GM06990 (cell line): Measurements from ENCODE around the gene PIGM.

Experiments
- DNase-seq: peaks from one replicate; pipeline ENCODE4 v3.0.0-alpha.2; 2011; ENCODE audit not compliant: insufficient read length; ENCODE audit errors: extremely low read depth
- H3K27me3 ChIP-seq: replicated peaks from 2 replicates; pipeline ENCODE4 v1.6.0; 2011; ENCODE audit warnings: low read length; ENCODE audit not compliant: control insufficient read depth, insufficient read depth
- H3K36me3 ChIP-seq: 2 replicates; pipeline ENCODE4 v1.5.1; 2011; ENCODE audit warnings: low read length; ENCODE audit not compliant: control insufficient read depth, insufficient read depth
- H3K4me3 ChIP-seq: replicated peaks from 2 replicates; pipeline ENCODE4 v1.5.1; 2011; ENCODE audit warnings: low read depth, mild to moderate bottlenecking, control low read depth, low read length
- TF ChIP-seq, protein P1 (sequence below): IDR thresholded peaks from 2 replicates; pipeline ENCODE4 v1.5.1; 2011; ENCODE audit warnings: low read length, control low read depth, mild to moderate bottlenecking, inconsistent platforms; ENCODE audit not compliant: insufficient read depth, poor library complexity, severe bottlenecking

The PIGM gene

DNA sequence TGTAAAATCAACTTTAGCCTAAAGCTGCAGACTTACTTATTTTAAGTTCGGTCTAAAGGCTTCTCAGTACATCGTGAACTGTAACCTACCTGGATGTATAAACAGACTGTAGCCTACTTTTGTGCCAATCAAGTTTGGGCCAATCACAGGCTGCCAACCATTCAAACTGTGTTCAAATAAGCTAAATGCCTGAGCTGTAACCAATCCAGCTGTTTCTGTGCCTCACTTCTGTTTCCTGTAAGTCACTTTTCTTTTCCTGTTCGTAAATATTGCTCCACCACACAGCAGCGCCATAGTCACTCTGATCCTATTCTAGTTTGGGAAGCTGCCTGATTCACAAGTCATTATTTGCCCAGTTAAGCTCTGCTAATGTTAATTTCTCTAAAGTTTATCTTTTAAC is 40.3 kb downstream of the PIGM start:
- DNase-seq, result no peak

DNA sequence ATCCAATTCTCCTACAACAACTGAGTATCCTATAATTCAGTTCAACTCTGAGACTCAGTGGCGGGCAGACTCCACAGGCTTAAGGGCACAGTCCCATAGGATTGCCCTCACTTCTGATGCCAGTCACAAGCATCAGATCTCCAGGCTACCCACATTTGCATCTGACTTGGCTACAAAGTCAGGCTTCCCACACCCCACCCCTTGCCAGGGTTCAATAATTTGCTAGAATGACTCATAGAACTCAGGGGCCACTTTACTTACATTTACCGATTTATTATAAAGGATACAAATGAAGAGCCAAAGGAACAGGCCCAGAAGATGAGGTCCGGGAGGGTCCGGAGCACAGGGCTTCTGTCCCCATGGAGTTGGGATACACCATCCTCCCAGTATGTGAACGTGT is 41.8 kb downstream of the PIGM start:
- Histone ChIP-seq H3K4me3 (no peak overlapping the region), H3K27me3 (no peaks in the 10 kb centered on the region; the same call in 1 of the 2 replicates), H3K36me3 (no peaks in the 10 kb centered on the region)
- DNase-seq, result no peak
- TF ChIP-seq, protein P1, sequence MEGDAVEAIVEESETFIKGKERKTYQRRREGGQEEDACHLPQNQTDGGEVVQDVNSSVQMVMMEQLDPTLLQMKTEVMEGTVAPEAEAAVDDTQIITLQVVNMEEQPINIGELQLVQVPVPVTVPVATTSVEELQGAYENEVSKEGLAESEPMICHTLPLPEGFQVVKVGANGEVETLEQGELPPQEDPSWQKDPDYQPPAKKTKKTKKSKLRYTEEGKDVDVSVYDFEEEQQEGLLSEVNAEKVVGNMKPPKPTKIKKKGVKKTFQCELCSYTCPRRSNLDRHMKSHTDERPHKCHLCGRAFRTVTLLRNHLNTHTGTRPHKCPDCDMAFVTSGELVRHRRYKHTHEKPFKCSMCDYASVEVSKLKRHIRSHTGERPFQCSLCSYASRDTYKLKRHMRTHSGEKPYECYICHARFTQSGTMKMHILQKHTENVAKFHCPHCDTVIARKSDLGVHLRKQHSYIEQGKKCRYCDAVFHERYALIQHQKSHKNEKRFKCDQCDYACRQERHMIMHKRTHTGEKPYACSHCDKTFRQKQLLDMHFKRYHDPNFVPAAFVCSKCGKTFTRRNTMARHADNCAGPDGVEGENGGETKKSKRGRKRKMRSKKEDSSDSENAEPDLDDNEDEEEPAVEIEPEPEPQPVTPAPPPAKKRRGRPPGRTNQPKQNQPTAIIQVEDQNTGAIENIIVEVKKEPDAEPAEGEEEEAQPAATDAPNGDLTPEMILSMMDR, result no peak

More for the DNA sequence above, 40.3 kb downstream of the PIGM start:
- no peak overlapping the region for H3K4me3 ChIP-seq
- H3K27me3 ChIP-seq, result no peaks in the 10 kb centered on the region
- TF ChIP-seq, protein P1, result no peak
- no peaks in the 10 kb centered on the region for H3K36me3 ChIP-seq

DNA sequence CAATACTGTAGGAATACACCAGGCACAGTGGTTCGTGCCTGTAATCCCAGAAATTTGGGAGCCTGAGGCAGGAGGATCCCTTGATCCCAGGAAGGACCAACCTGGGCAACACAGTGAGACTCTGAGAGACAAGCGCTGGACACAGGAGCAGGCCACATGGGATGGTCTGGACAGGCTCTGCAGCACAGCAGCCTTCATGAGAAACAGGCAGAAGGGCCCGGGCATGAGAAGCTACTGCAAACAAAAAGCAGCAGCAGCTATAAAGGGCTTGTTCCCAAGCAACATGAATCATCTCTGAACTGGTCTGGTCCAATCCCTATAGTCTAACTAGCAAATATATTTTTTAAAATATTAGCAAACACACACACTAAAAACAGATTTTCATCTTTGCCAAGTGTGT is 42.2 kb downstream of the PIGM start:
- Histone ChIP-seq H3K4me3 (no peak overlapping the region), H3K27me3 (no peaks in the 10 kb centered on the region; the same call in 1 of the 2 replicates), H3K36me3 (no peaks in the 10 kb centered on the region)
- DNase-seq, result no peak
- TF ChIP-seq, protein P1, result no peak

DNA sequence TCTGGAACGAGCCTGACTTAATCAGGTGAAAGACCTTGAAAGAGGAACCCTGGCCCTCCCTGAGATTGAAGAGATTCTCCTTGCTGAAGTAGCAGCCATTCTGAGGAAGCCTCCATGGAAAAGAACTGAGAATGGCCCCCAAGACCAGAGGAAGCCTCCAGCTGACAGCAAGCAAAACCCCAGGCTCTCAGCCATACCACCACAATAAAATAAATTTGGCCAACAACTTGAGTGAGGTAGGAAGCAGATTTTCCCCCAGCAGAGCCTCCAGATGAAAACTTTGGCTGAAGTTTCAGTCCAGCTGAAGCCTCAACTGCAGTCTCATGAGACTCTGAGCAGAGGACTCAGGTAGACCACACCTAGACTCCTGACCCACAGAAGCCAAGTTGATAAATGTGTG is 43.8 kb downstream of the PIGM start:
- Histone ChIP-seq H3K27me3 (no peaks in the 10 kb centered on the region; the same call in 1 of the 2 replicates), H3K36me3 (no peaks in the 10 kb centered on the region), H3K4me3 (no peak overlapping the region)
- no peak for DNase-seq
- TF ChIP-seq, protein P1, result no peak

DNA sequence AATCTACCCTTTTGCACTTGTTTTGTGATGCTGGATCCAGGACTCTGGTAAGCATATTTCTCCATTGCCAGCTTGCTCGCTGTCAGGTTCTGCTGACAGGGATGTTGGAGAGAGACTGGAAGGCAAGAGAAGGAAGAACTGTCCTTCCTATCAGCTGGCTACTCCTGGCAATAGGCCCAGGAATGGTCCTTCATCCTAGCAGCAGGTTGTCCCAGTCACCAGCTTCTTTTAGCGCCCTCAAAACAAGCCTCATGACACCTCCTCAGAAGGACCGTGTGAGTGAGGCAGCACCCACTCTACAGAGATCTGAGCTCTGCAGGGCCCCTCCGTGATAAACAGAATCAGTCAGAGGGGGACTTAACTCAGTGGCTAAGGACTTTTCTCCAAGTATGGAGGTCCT is 44.6 kb downstream of the PIGM start:
- no peak for DNase-seq
- no peak overlapping the region for H3K4me3 ChIP-seq
- H3K36me3 ChIP-seq, result no peaks in the 10 kb centered on the region
- TF ChIP-seq, protein P1, result no peak
- H3K27me3 ChIP-seq, result no peaks in the 10 kb centered on the region; the same call in 1 of the 2 replicates

DNA sequence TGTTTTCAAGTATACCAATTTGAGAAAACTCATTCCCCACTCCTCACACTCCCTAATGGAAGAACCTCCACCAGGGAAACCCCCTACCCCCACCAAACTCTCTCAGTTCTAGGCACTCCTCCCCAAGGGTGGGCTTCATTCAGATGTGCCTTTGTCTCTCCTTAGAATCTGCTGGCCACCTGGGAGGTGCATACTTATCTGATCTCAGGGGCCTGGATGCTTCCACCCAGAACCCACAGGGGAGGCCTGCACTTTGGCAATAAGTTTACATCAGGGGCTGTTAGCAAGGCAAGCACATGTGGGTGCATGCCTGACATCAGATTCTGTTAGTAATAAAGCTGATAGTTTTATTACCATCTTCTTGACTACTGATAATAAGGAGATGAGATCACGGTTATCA is 45.3 kb downstream of the PIGM start:
- Histone ChIP-seq H3K36me3 (no peaks in the 10 kb centered on the region), H3K4me3 (no peak overlapping the region), H3K27me3 (no peaks in the 10 kb centered on the region; the same call in 1 of the 2 replicates)
- DNase-seq, result no peak
- TF ChIP-seq, protein P1, result no peak
